HG02970 (cell line): ENCODE data around the gene CYP2A7.
"Not testable (repeated sequence)": the region's sequence is repeated elsewhere in the genome, so short reads cannot be mapped to it uniquely, and the experiment has no call there.

Experiments
- ATAC-seq: cut with Tn5 transposase; IDR thresholded peaks from one replicate; pipeline ENCODE4 v1.9.1; 2021; ENCODE audit warnings: mild to moderate bottlenecking, moderate library complexity, moderate number of reproducible peaks; ENCODE audit not compliant: unreplicated experiment, low FRiP score

The CYP2A7 gene

DNA sequence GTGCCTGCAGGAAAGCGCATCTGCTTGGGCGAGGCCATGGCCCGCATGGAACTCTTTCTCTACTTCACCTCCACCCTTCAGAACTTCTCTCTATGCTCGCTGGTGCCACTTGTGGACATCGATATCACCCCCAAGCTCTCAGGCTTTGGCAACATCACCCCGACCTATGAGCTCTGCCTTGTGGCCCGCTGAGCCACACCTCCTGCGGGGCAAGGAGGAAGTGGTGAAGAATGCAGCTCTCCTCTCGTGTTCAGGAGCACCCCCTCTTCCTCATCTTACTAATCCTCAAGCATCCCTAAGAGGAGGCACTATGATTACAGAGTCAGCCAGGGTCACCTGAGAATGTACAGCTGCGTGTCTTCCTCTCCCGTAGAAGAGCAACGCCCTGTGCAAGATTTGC, 17.9 kb upstream of the CYP2A7 start:
- ATAC-seq: not testable (repeated sequence)

- ATAC-seq: not testable (repeated sequence)
Measured at GRCh38 chr19:40896843-40897789, 15.1 kb upstream of the CYP2A7 start.

- no peak for ATAC-seq
Measured at GRCh38 chr19:40896418-40896796, 14.4 kb upstream of the CYP2A7 start.

DNA sequence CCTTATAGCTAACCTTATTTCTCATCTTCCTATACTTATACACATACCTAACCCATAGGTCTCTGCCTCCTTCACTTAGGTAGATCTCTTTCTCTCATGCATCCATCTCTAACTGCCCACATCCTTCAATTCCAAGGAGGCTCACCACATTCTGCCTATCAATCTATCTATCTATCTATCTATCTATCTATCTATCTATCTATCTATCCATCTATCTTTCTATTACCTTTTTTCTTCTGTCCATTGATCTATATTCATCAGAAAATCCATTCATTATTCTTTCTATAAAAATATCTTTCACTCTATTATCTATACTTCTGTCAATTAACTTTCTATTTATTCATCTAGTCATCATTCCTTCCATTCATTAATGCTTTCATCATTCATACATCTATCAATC, 11.1 kb upstream of the CYP2A7 start:
- ATAC-seq: no peak

GRCh38 chr19:40889366-40889765, 7.3 kb upstream of the CYP2A7 start:
- ATAC-seq: no peak

- no peak for ATAC-seq
Measured at GRCh38 chr19:40888191-40888590, 6.2 kb upstream of the CYP2A7 start.

GRCh38 chr19:40884187-40884931, 2.3 kb upstream of the CYP2A7 start:
- ATAC-seq: not testable (repeated sequence)

DNA sequence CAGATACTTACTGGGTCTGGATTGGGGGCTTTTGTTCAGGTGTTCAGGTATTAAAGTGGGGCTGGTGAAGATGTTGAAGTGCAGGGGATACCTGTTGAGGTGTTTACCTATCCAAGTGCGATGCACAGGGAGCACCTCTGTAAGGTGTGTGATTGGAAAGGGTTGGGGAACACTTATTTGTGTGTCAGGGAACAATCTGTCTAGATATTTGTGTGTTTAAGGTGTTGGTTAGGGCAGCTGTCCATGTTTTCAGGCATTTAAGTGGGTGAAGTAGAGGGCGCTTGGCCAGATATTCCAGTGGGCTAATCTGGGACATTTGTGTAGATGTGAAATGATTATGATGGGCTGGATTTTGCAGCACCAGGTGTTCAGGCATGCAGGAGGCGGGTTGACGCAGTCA, 2.7 kb downstream of the CYP2A7 start:
- ATAC-seq: not testable (repeated sequence)

DNA sequence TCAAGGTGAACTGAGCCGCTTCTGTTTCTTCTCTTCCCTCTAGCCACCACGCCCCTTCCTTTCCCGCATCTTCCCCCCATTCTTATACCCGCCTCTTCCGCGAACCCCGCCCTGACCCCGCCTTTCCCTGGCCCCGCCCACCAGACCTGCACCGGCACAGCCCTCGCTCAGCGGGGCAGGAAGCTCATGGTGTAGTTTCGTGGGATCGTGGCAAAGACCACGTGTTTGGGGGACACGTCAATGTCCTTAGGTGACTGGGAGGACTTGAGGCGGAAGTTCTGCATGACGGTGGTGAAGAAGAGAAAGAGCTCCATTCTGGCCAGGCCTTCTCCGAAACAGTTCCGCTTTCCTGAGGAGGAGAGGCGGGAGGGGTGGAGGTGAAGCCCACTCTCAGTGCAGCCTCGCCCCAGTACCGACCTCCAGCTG, 6.5 kb downstream of the CYP2A7 start:
- ATAC-seq: not testable (repeated sequence)

DNA sequence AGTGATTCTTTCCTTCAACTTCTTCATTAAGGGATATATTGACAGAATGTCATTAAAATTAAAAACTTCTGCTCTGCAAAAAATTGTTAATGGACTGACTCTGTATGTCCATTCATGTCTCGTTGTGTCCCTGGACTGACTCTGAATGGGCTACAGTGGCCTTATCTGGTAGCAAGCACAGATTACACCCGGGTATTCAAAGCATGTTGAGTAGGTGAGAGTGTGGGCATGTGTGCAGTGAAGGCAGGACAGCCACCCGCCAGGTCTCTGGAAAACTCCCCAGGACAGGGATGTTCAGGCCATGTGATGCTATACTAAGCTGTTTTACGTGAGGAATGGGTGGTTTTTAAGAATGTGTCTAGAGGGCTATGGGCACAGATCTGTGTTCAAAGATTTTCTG, 7.2 kb downstream of the CYP2A7 start:
- ATAC-seq: not testable (repeated sequence)

DNA sequence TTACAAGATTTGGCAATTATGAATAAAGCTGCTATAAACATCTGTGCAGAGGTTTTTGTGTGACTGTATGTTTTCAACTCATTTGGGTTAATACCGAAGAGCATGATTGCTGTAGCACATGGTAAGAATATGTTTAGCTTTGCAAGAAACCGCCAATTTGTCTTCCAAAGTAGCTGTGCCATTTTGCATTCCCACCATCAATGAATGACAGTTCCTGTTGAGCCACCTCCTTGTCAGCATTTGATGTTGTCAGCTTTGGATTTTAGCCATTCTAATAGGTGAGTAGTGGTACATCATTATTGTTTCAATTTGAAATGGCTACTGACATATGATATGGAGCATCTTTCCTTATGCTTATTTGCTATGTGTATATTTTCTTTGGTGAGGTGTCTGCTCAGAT, 8.2 kb downstream of the CYP2A7 start:
- not testable (repeated sequence) for ATAC-seq

GRCh38 chr19:40872209-40872608, 9.8 kb downstream of the CYP2A7 start:
- ATAC-seq: no peak

DNA sequence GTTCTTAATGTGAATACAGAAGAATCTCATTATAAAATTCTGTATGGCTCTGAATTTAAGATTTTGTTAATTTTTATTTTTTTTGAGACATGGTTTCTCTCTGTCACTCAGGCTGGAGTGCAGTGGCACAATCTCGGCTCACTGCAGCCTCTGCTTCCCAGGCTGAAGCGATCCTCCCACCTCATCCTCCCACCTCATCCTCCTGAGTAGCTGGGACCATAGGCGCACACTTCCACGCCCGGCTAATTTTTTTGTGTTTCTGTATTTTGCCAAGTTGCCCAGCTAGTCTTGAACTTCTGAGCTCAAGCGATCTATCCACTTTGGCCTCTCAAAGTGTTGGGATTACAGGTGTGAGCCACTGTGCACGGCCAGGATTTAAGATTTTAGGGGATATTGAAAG, 14.3 kb downstream of the CYP2A7 start:
- no peak for ATAC-seq

DNA sequence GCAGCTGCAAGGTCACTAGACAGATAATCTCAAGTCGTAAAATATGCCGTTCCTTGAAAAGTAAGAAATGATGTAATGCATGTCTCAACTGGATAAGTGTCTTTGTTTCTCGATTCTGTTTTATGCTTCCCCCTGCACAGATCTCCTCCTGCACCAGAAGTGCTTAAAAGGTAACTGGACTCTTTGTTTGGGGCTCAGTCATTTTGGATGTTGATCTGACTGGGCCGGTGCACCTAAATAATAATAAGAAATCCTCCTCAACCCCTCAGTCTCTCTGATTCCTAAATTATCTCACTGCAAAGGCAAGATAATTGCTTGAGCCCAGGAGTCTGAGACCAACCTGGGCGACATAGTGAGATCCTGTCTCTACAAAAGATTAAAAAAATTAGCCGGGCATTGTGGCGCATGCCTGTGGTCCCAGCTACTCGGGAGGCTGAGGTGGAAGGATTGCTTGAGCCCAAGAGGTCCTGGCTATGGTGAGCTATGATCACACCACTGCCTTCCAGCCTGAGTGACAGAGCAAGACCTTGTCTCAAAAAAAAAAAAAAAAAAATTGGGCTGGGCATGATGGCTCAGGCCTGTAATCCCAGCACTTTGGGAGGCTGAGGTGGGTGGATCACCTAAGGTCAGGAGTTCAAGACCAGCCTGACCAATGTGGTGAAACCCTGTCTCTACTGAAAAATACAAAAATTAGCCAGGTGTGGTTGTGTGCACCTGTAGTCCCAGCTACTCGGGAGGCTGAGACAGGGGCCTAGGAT, 17.1 kb downstream of the CYP2A7 start:
- ATAC-seq: not testable (repeated sequence)

DNA sequence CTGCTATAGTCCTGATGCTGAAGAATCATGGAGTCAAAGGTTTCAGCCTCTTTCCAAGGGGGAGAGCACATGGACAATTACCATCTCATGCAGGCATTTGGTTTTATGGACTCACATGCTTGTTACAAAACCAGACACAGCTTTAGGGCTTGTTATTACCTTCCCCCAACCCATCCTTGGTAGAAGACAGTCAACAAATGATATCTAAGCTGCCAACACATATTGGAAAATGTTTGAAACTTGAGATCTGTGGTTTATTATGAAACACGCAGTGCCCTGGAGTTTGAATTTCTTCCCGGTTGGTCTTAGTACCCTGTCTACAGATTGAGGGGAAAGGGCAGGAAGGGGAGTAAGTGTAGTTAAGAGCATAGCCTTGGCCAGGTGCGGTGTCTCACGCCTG, 19.2 kb downstream of the CYP2A7 start:
- no peak for ATAC-seq

- ATAC-seq: no peak
Measured at GRCh38 chr19:40862333-40862732, 19.7 kb downstream of the CYP2A7 start.

DNA sequence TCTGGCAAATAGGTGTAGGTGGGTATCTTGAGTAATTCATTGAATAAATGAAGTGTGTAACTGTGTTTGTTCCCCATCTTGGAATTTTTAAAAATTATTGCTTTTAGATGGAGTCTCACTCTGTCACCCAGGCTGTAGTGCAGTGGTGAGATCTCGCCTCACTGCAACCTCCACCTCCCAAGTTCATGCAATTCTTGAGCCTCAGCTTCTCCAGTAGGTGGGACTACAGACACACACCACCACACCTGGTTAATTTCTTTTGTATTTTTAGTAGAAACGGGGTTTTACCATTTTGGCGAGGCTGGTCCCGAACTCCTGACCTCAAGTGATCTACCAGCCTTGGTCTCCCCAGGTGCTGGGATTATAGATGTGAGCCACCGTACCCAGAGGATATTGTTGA, 23.9 kb downstream of the CYP2A7 start:
- ATAC-seq: no peak

DNA sequence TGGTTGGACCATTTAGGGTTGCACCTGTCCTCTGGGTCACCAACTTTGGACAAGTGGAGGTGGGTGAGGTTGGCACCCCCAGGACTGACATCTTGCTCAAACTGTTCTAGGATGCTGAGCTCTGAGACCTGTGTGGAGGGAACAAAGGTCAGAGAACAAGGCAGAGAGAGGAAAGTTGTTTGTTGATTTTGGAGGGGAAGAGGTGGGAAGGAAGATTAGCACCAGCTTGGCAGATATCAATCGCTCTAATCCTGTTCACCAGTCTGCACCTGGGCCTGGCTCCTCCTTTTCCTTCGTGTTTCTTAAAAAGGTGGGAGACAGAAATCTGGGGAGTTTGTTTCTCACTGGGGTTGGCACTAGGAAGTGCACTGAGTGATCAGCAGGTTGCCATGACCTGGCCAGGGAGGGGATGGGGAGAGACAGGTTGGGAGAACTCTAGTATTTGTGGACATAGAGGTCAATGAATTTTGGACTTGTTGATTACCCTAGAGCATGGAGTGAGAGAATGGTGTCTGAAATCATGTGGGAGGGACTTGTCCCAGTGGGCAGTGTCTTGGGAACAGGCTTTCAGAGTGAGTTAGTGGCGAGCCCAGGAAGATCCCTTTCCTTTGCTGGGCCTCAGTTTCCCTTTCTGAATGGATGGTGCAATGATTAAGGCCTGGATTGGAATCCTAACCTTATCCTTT, 29.4 kb downstream of the CYP2A7 start:
- ATAC-seq: not testable (repeated sequence)

DNA sequence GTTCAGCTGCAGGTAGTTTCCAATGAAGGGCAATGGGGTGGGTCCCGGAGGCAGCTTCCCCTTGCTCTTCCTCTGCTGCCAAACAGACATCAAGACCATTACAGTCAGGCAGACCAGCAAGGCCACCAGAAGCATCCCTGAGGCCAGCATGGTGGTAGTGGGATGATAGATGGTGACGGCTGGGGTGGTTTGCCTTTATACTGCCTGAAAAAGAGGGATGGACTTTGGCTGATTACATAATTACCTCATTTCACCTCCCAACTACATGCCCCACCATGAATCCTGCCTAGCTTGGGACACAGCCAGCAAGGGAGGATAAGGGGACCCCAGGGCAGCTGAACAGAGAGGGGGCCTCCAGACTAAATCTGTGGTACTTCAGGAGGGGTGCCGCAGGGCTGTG, 31.8 kb downstream of the CYP2A7 start, which contains the start of gene CYP2A6:
TSS of gene CYP2A6 (minus strand) at position 171 of the 400 bp plus-strand sequence. CDS start at position 150, 21 bp downstream.
- ATAC-seq: not testable (repeated sequence)

GRCh38 chr19:40846722-40847121, 35.3 kb downstream of the CYP2A7 start:
- ATAC-seq: not testable (repeated sequence)
